HCT116 (cell line): ENCODE data around the gene OTOP1. TPM values are rescaled to one million over a fixed set of nuclear protein-coding genes. Genes with fewer than 3 reads are reported as not detected.
"Not testable (repeated sequence)": the region's sequence is repeated elsewhere in the genome, so short reads cannot be mapped to it uniquely, and the experiment has no call there.

ENCODE experiments used
- ATAC-seq: fragments of 200-7000 bp; cut with Tn5 transposase; 2 replicates; pipeline ENCODE4 v1.9.1; 2020; ENCODE audit warnings: mild to moderate bottlenecking, moderate library complexity
- BruUV-seq: library from RNA; stranded (reverse); fragments of 400-500 nt; replicated peaks from 2 replicates; lab custom pipeline; 2021; lab: Mats Ljungman, UMichigan
- CTCF ChIA-PET: fragments of 300-600 bp; sonication (Branson Sonifier 250); formaldehyde crosslinking; loops from one replicate; lab custom pipeline; 2021; ENCODE audit warnings: antibody characterized with exemption; lab: Charles Lee
- POLR2A ChIA-PET: fragments of 300-600, 350-600 bp; sonication (Branson Sonifier 250); formaldehyde crosslinking; loops from one replicate; lab custom pipeline; 2021; ENCODE audit warnings: antibody characterized with exemption; lab: Charles Lee
- RAD21 ChIA-PET, 2 experiments: fragments of 300-600 bp; sonication (Branson Sonifier 250); formaldehyde crosslinking; loops; one replicate each; lab custom pipeline; 2023; ENCODE audit warnings: low total read pairs in 2 of 2; ENCODE audit not compliant: uncharacterized antibody in 2 of 2, unreplicated experiment in 2 of 2, low non-redundant PET in 1 of 2; lab: Charles Lee
- DNase-seq: peaks from one replicate; pipeline ENCODE4 v3.0.0-alpha.2; 2010; ENCODE audit warnings: low read depth, low spot score
- H2AFZ ChIP-seq: fragments of 200-600 bp; shearing (Covaris generic), sonication (generic); 2 replicates; pipeline ENCODE4 v1.6.1; 2017; ENCODE audit warnings: low read depth, mixed run types, mixed read lengths, antibody characterized with exemption, low read length; ENCODE audit not compliant: poor library complexity, severe bottlenecking
- H3K27ac ChIP-seq: 2 replicates; pipeline ENCODE4 v1.5.1; 2012; ENCODE audit warnings: low read depth, low read length
- H3K27me3 ChIP-seq: fragments of 200-600 bp; sonication (generic); 2 replicates; pipeline ENCODE4 v1.6.1; 2016; ENCODE audit warnings: mixed run types, low read length, mixed read lengths; ENCODE audit not compliant: insufficient read depth
- H3K36me3 ChIP-seq, 2 experiments: fragments of 200-500 bp in 1 of 2; fragments of 200-600 bp in 1 of 2; sonication (Bioruptor generic) in 1 of 2; sonication (generic) in 1 of 2; 2 replicates each; pipeline versions ENCODE4 v1.5.1 to v1.6.1; 2014 to 2016; ENCODE audit warnings: low read length in 2 of 2, inconsistent platforms in 1 of 2, mixed read lengths in 1 of 2, mixed run types in 1 of 2; ENCODE audit not compliant: insufficient read depth in 2 of 2, control insufficient read depth in 1 of 2
- H3K4me1 ChIP-seq, 2 experiments: fragments of 200-600 bp in 1 of 2; sonication (generic) in 1 of 2; 2 replicates each; pipeline versions ENCODE4 v1.5.1 to v1.6.1; 2012 to 2017; ENCODE audit warnings: low read length in 2 of 2, inconsistent platforms in 1 of 2, mild to moderate bottlenecking in 1 of 2, mixed read lengths in 1 of 2, mixed run types in 1 of 2, moderate library complexity in 1 of 2; ENCODE audit not compliant: insufficient read depth in 2 of 2, control insufficient read depth in 1 of 2
- H3K4me2 ChIP-seq: fragments of 200-600 bp; sonication (generic); 2 replicates; pipeline ENCODE4 v1.6.1; 2017; ENCODE audit warnings: mixed run types, low read length, mixed read lengths
- H3K4me3 ChIP-seq, 2 experiments: fragments of 200-600 bp in 1 of 2; sonication (generic) in 1 of 2; replicated peaks in 1 of 2; 2 replicates each; pipeline ENCODE4 v1.5.1; 2011 to 2016; ENCODE audit warnings: low read length in 2 of 2, control low read depth in 1 of 2, low read depth in 1 of 2, mild to moderate bottlenecking in 1 of 2, mixed read lengths in 1 of 2, mixed run types in 1 of 2
- H3K79me2 ChIP-seq: fragments of 200-600 bp; sonication (generic); 2 replicates; pipeline ENCODE4 v1.6.1; 2017; ENCODE audit warnings: mild to moderate bottlenecking, mixed run types, low read length, moderate library complexity, mixed read lengths; ENCODE audit not compliant: insufficient read depth
- H3K9ac ChIP-seq: fragments of 200-600 bp; sonication (generic); 2 replicates; pipeline ENCODE4 v1.6.1; 2016; ENCODE audit warnings: low read length, mixed read lengths
- H3K9me2 ChIP-seq: fragments of 200-600 bp; sonication (generic), shearing (Covaris generic); 2 replicates; pipeline ENCODE4 v1.6.1; 2017; ENCODE audit warnings: mixed run types, mild to moderate bottlenecking, moderate library complexity; ENCODE audit not compliant: insufficient read depth
- H3K9me3 ChIP-seq, 2 experiments: fragments of 200-500 bp in 1 of 2; fragments of 200-600 bp in 1 of 2; sonication (Bioruptor generic) in 1 of 2; sonication (generic) in 1 of 2; 2 replicates each; pipeline ENCODE4 v1.6.1; 2014 to 2017; ENCODE audit warnings: low read length in 2 of 2, mixed read lengths in 2 of 2, inconsistent platforms in 1 of 2, low read depth in 1 of 2, mild to moderate bottlenecking in 1 of 2, mixed run types in 1 of 2, moderate library complexity in 1 of 2; ENCODE audit not compliant: control insufficient read depth in 1 of 2, insufficient read depth in 1 of 2
- H4K20me1 ChIP-seq: fragments of 200-600 bp; sonication (generic), shearing (Covaris generic); 2 replicates; pipeline ENCODE4 v1.6.1; 2017; ENCODE audit warnings: mixed run types, mild to moderate bottlenecking, moderate library complexity; ENCODE audit not compliant: insufficient read depth
- intact Hi-C: fragments of 100-400 bp; cut with micrococcal nuclease; formaldehyde crosslinking; loops from 2 replicates; pipeline ENCODE4 v1.10.0; 2022
- total RNA-seq: library from RNA; stranded (reverse); gene quantifications from one replicate; pipeline ENCODE4 v1.2.1, GENCODE V29; 2021; ENCODE audit not compliant: unreplicated experiment

Gene OTOP1
- total RNA-seq, 1 experiment from 2014 or later = not detected

- intact Hi-C loops = not testable (repeated sequence)
Measured at GRCh38 chr4:4142679-4143078, 84.0 kb downstream of the OTOP1 start.

GRCh38 chr4:4141186-4141585, 85.5 kb downstream of the OTOP1 start:
- H3K4me2 ChIP-seq, H3K27ac ChIP-seq, DNase-seq, RAD21 ChIA-PET, H3K9me3 ChIP-seq, POLR2A ChIA-PET, CTCF ChIA-PET, H3K9me2 ChIP-seq, H3K79me2 ChIP-seq, intact Hi-C loops, H3K9ac ChIP-seq, H3K27me3 ChIP-seq, ATAC-seq, H2AFZ ChIP-seq, H3K4me1 ChIP-seq, BruUV-seq, H3K4me3 ChIP-seq, H3K36me3 ChIP-seq, H4K20me1 ChIP-seq: not testable (repeated sequence)

More at GRCh38 chr4:4142679-4143078, 84.0 kb downstream of the OTOP1 start:
- RAD21 ChIA-PET, H3K4me3 ChIP-seq, H3K27ac ChIP-seq, CTCF ChIA-PET, H3K9ac ChIP-seq, H2AFZ ChIP-seq, H3K9me3 ChIP-seq, H4K20me1 ChIP-seq, ATAC-seq, H3K36me3 ChIP-seq, H3K79me2 ChIP-seq, H3K4me2 ChIP-seq, DNase-seq, BruUV-seq, POLR2A ChIA-PET, H3K9me2 ChIP-seq, H3K4me1 ChIP-seq, H3K27me3 ChIP-seq: not testable (repeated sequence)

Other genes starting within 250 kb of the OTOP1 start
- 19.5 TPM for gene TMEM128, start 21.3 kb upstream of the OTOP1 start, total RNA-seq
- gene LYAR, start 63.2 kb upstream of the OTOP1 start, total RNA-seq = 53.0 TPM
- 3.9 TPM for gene ZBTB49, start 63.3 kb upstream of the OTOP1 start, total RNA-seq
- 0.12 TPM for gene NSG1, start 160.2 kb upstream of the OTOP1 start, total RNA-seq